Hepatocyte (in vitro differentiated cells): ENCODE measurements around the gene ST6GALNAC4. TPM values are rescaled to one million over a fixed set of nuclear protein-coding genes. Genes with fewer than 3 reads are reported as not detected.
A peak's percentile ranks its signal among the peaks of the same experiment; 100 is the strongest.

ENCODE experiments used
- DNase-seq: peaks from one replicate; pipeline ENCODE4 v3.0.0-alpha.2; 2016; ENCODE audit warnings: low spot score
- H2AFZ ChIP-seq: fragments of 200-600 bp; sonication (generic); 2 replicates; pipeline ENCODE4 v1.6.0; 2016; ENCODE audit warnings: antibody characterized with exemption, mild to moderate bottlenecking
- H3K27ac ChIP-seq: fragments of 200-600 bp; sonication (generic); 2 replicates; pipeline ENCODE4 v1.5.1; 2016; ENCODE audit warnings: mild to moderate bottlenecking
- H3K27me3 ChIP-seq: fragments of 200-600 bp; sonication (generic); 2 replicates; pipeline ENCODE4 v1.6.1; 2016
- H3K36me3 ChIP-seq: fragments of 200-600 bp; sonication (generic); replicated peaks from 2 replicates; pipeline ENCODE4 v1.5.1; 2016; ENCODE audit warnings: low read depth; ENCODE audit not compliant: insufficient read depth
- H3K4me1 ChIP-seq: fragments of 200-600 bp; sonication (generic); 2 replicates; pipeline ENCODE4 v1.5.1; 2016; ENCODE audit warnings: mild to moderate bottlenecking, moderate library complexity; ENCODE audit not compliant: insufficient read depth
- H3K4me2 ChIP-seq: fragments of 200-600 bp; sonication (generic); 2 replicates; pipeline ENCODE4 v1.6.0; 2016
- H3K4me3 ChIP-seq: fragments of 200-600 bp; sonication (generic); 2 replicates; pipeline ENCODE4 v1.5.1; 2016; ENCODE audit warnings: mild to moderate bottlenecking
- H3K79me2 ChIP-seq: fragments of 200-600 bp; sonication (generic); 2 replicates; pipeline ENCODE4 v1.6.0; 2017; ENCODE audit warnings: mild to moderate bottlenecking
- H3K9me2 ChIP-seq: fragments of 200-600 bp; sonication (generic); replicated peaks from 2 replicates; pipeline ENCODE4 v1.6.0; 2017; ENCODE audit warnings: mild to moderate bottlenecking; ENCODE audit not compliant: insufficient read depth
- H3K9me3 ChIP-seq: fragments of 200-600 bp; sonication (generic); 2 replicates; pipeline ENCODE4 v1.5.1; 2016; ENCODE audit warnings: low read depth, mild to moderate bottlenecking
- H4K20me1 ChIP-seq: fragments of 200-600 bp; sonication (generic); 2 replicates; pipeline ENCODE4 v1.6.0; 2016; ENCODE audit warnings: mild to moderate bottlenecking; ENCODE audit not compliant: insufficient read depth, poor library complexity, severe bottlenecking
- EZH2 ChIP-seq: fragments of 200-600 bp; sonication (generic); IDR thresholded peaks from 2 replicates; pipeline ENCODE4 v1.6.1; 2016; ENCODE audit warnings: antibody characterized with exemption, mild to moderate bottlenecking, borderline replicate concordance
- EZH2phosphoT487 ChIP-seq: fragments of 200-600 bp; sonication (generic); IDR thresholded peaks from one replicate; pipeline ENCODE4 v1.6.1; 2018; ENCODE audit warnings: antibody characterized with exemption, mild to moderate bottlenecking, low read depth, moderate library complexity; ENCODE audit not compliant: unreplicated experiment, severe bottlenecking
- WGBS: methylation state at CpG from one replicate; pipeline ENCODE4 v1.1.6; 2016; ENCODE audit warnings: low lambda C conversion rate; ENCODE audit errors: missing lambda C conversion rate; 5-methylcytosine and 5-hydroxymethylcytosine counted together
- polyA plus RNA-seq: library from polyadenylated mRNA; unstranded; fragments of >200 nt; fragmentation: Nextera tagmentation; extraction: Ambion mirVana; gene quantifications from 2 replicates; pipeline ENCODE4 v1.2.1, GENCODE V29; 2016
- total RNA-seq: library from RNA; depleted of rRNA; stranded (reverse); fragments of >200 nt; gene quantifications from 2 replicates; pipeline ENCODE4 v1.2.3, GENCODE V29; 2014
- TF ChIP-seq, protein P1 (sequence below): fragments of 200-600 bp; sonication (generic); IDR thresholded peaks from 2 replicates; pipeline ENCODE4 v1.5.1; 2016; ENCODE audit warnings: antibody characterized with exemption, mild to moderate bottlenecking; ENCODE audit not compliant: poor library complexity

ST6GALNAC4 gene
- total and polyA plus RNA-seq, 2 experiments from 2014 or later: 14.3 to 14.6 TPM

DNA sequence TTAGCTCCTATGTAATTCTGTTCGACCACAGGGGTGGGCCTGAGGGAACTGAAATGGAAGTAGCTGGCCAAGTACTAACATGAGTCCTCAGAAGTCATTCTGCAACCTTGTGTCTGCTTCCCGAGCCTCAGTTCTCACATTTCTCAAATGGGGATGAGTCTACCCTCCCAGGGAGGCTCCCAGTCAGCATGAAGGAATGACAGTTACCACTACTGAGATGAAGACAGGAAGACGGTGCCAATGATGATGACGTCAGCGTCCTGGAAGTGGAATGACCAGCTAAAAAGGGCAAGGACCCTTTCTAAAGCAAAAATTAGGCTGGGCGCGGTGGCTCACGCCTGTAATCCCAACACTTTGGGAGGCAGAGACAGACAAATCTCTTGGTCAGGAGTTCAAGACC lies 6.9 kb upstream of the ST6GALNAC4 start:
- no peak overlapping the region for H2AFZ ChIP-seq
- H3K36me3 ChIP-seq: no peaks in the 10 kb centered on the region
- no peaks in the 10 kb centered on the region for H3K9me2 ChIP-seq
- peaks cover 36% of the 10 kb centered on the region for H3K27me3 ChIP-seq
- peaks cover 16% of the 10 kb centered on the region for H3K4me1 ChIP-seq
- no peak for TF ChIP-seq EZH2
- TF ChIP-seq, protein P1, sequence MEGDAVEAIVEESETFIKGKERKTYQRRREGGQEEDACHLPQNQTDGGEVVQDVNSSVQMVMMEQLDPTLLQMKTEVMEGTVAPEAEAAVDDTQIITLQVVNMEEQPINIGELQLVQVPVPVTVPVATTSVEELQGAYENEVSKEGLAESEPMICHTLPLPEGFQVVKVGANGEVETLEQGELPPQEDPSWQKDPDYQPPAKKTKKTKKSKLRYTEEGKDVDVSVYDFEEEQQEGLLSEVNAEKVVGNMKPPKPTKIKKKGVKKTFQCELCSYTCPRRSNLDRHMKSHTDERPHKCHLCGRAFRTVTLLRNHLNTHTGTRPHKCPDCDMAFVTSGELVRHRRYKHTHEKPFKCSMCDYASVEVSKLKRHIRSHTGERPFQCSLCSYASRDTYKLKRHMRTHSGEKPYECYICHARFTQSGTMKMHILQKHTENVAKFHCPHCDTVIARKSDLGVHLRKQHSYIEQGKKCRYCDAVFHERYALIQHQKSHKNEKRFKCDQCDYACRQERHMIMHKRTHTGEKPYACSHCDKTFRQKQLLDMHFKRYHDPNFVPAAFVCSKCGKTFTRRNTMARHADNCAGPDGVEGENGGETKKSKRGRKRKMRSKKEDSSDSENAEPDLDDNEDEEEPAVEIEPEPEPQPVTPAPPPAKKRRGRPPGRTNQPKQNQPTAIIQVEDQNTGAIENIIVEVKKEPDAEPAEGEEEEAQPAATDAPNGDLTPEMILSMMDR: no peak
- no peak for TF ChIP-seq EZH2phosphoT487
- no peak overlapping the region for H3K4me2 ChIP-seq
- H4K20me1 ChIP-seq: no peaks in the 10 kb centered on the region
- no peaks in the 10 kb centered on the region for H3K79me2 ChIP-seq
- H3K27ac ChIP-seq: no peak overlapping the region
- DNase-seq: no peak
- H3K4me3 ChIP-seq: no peak overlapping the region
- WGBS: 89% methylated on average over 8 of the region's 8 CpGs
- no peaks in the 10 kb centered on the region for H3K9me3 ChIP-seq

DNA sequence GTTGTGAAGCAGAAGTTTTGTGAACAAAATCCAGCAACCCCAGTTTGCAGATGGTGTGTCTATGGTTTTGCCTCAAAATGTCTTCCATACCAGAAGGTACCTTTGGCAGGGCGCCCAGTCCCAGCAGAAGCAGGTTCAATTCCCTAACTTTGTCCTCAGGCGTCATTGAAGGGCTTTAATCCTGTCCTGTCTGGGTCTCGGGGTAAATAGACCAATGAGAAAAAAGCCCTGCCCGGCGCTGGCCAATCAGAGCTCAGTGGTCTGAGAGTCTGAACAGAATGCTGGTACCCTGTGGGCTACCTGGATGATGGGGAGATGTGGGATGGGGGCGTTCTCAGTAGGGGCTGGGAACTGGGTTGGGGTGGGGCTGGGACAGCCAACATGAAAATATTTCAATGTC lies 6.2 kb upstream of the ST6GALNAC4 start:
- Histone ChIP-seq H3K79me2 (no peaks in the 10 kb centered on the region), H2AFZ (no peak overlapping the region), H3K4me3 (no peak overlapping the region), H3K4me2 (no peak overlapping the region), H3K9me2 (no peaks in the 10 kb centered on the region), H3K4me1 (peaks cover 15% of the 10 kb centered on the region), H3K9me3 (no peaks in the 10 kb centered on the region), H3K27me3 (peaks cover 29% of the 10 kb centered on the region), H3K36me3 (no peaks in the 10 kb centered on the region), H3K27ac (no peak overlapping the region), H4K20me1 (no peaks in the 10 kb centered on the region)
- no peak for DNase-seq
- TF ChIP-seq, protein P1: no peak
- TF ChIP-seq EZH2 (no peak), EZH2phosphoT487 (no peak)
- 60% methylated on average over 6 of the region's 6 CpGs for WGBS

DNA sequence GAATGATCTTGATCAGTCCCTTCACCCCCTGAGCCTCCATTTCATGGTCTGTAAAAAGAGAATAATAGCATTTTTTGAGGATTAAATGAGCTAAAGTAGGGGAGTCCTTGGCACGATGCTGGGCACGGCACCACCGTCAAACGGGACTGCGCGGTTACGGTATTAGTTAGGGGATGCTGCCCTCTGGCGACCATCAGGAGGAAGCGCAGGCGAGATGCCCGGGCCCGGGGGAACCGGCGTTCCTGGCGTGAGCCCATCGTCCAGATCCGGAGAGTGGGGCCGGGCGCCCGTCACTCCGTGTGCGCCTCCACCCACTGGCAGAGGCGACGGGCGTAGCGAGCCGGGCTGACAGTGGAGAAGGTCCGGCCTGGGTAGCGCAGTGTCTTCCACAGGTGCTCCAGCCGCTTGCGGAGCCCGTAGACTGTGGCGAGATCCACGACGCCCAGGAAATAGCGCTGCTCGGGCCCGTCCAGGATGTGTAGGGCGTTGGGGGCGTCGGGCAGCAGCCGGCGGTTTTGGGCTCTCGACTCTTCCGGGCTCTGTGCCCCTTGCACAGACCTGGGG lies 4.8 kb upstream of the ST6GALNAC4 start:
- 23% methylated on average over 45 of the region's 45 CpGs for WGBS
- Histone ChIP-seq H3K79me2 (no peaks in the 10 kb centered on the region), H3K4me3 (no peak overlapping the region), H4K20me1 (no peaks in the 10 kb centered on the region), H3K4me2 (peak overlapping the region; percentile 67), H2AFZ (no peak overlapping the region), H3K27ac (no peak overlapping the region), H3K36me3 (no peaks in the 10 kb centered on the region), H3K9me3 (no peaks in the 10 kb centered on the region), H3K4me1 (peaks cover under 1% of the 10 kb centered on the region), H3K27me3 (peaks cover 22% of the 10 kb centered on the region), H3K9me2 (no peaks in the 10 kb centered on the region)
- peak; percentile 73 for DNase-seq
- TF ChIP-seq EZH2: no peak
- TF ChIP-seq, protein P1: peak; percentile 97

- Histone ChIP-seq H2AFZ (no peak overlapping the region), H3K27ac (no peak overlapping the region), H3K4me3 (no peak overlapping the region), H3K79me2 (no peaks in the 10 kb centered on the region), H3K27me3 (peaks cover 14% of the 10 kb centered on the region), H3K36me3 (no peaks in the 10 kb centered on the region), H3K4me1 (peaks cover 4% of the 10 kb centered on the region), H3K9me3 (no peaks in the 10 kb centered on the region), H3K9me2 (no peaks in the 10 kb centered on the region), H3K4me2 (no peak overlapping the region), H4K20me1 (no peaks in the 10 kb centered on the region)
- DNase-seq: no peak
- TF ChIP-seq, protein P1: no peak
- 89% methylated on average over 7 of the region's 7 CpGs for WGBS
Measured at GRCh38 chr9:127920794-127921193, 4.0 kb upstream of the ST6GALNAC4 start.
